A549 (cell line): Measurements from ENCODE around the gene ACTR10. TPM values are rescaled to one million over a fixed set of nuclear protein-coding genes. Genes with fewer than 3 reads are reported as not detected.
A peak's percentile ranks its signal among the peaks of the same experiment; 100 is the strongest.

Experiments used
- ATAC-seq, 2 experiments: fragments of 200-7000 bp in 1 of 2; fragments of >200 bp in 1 of 2; cut with Nextera tagmentation in 1 of 2; cut with Tn5 transposase in 1 of 2; 3 replicates each; pipeline versions ENCODE4 v1.8.0 to v1.9.1; 2018 to 2020; ENCODE audit warnings: mild to moderate bottlenecking in 1 of 2, moderate library complexity in 1 of 2
- CTCF ChIA-PET: fragments of 300-600 bp; sonication (Branson Sonifier 250); formaldehyde crosslinking; extraction: SDS; loops from one replicate; lab custom pipeline; 2021; ENCODE audit warnings: antibody characterized with exemption, inconsistent platforms; lab: Yijun Ruan, JAX
- POLR2A ChIA-PET: fragments of 350-600 bp; formaldehyde crosslinking; extraction: SDS; loops from one replicate; lab custom pipeline; 2021; ENCODE audit warnings: antibody characterized with exemption, inconsistent platforms; lab: Yijun Ruan, JAX
- DNase-seq, 2 experiments: peaks; one replicate each; pipeline versions ENCODE4 v3.0.0 to v3.0.0-alpha.2; 2011 to 2016; ENCODE audit warnings: low read depth in 1 of 2, low spot score in 1 of 2
- FAIRE-seq: peaks from 2 replicates; lab custom pipeline; 2011; peaks lifted over from hg19 to GRCh38; lab: Jason Lieb, UNC
- H3K27ac ChIP-seq, 2 experiments: fragments of >200 bp; sonication (Bioruptor Twin); formaldehyde crosslinking; 3 replicates each; pipeline ENCODE4 v1.5.1; 2016 to 2017
- H3K4me1 ChIP-seq: fragments of >200 bp; sonication (Bioruptor Twin); formaldehyde crosslinking; 3 replicates; pipeline ENCODE4 v1.6.1; 2016
- H3K4me2 ChIP-seq: fragments of >200 bp; sonication (Bioruptor Twin); formaldehyde crosslinking; 3 replicates; pipeline ENCODE4 v1.6.1; 2016
- H3K4me3 ChIP-seq: fragments of >200 bp; sonication (Bioruptor Twin); formaldehyde crosslinking; 3 replicates; pipeline ENCODE4 v1.5.1; 2016
- H3K9me3 ChIP-seq: fragments of >200 bp; sonication (Bioruptor Twin); formaldehyde crosslinking; 3 replicates; pipeline ENCODE4 v1.6.1; 2016
- BCL3 ChIP-seq: fragments of >200 bp; sonication (Bioruptor Twin); formaldehyde crosslinking; IDR thresholded peaks from 3 replicates; pipeline ENCODE4 v1.6.1; 2016
- BHLHE40 ChIP-seq: IDR thresholded peaks from 2 replicates; pipeline ENCODE4 v1.6.1; 2012; ENCODE audit warnings: low read depth, low read length, inconsistent platforms
- CBX8 ChIP-seq: fragments of 200-600 bp; sonication (generic); IDR thresholded peaks from 2 replicates; pipeline ENCODE4 v1.6.1; 2016
- CTCF ChIP-seq: fragments of >200 bp; sonication (Bioruptor Twin); formaldehyde crosslinking; IDR thresholded peaks from 3 replicates; pipeline ENCODE4 v1.5.1; 2016
- EHF ChIP-seq: fragments of 250-450 bp; sonication (Bioruptor Pico); IDR thresholded peaks from 2 replicates; pipeline ENCODE4 v1.5.0; 2020; ENCODE audit warnings: mild to moderate bottlenecking
- EP300 ChIP-seq, 2 experiments: fragments of >200 bp; sonication (Bioruptor Twin); formaldehyde crosslinking; IDR thresholded peaks; 2 replicates in 1 of 2; 3 replicates in 1 of 2; pipeline ENCODE4 v1.6.1; 2016 to 2017
- HDAC2 ChIP-seq: fragments of 200-600 bp; sonication (generic); IDR thresholded peaks from 2 replicates; pipeline ENCODE4 v1.6.1; 2016
- JUN ChIP-seq, 2 experiments: fragments of >200 bp; sonication (Bioruptor Twin); formaldehyde crosslinking; IDR thresholded peaks; 2 replicates in 1 of 2; 3 replicates in 1 of 2; pipeline ENCODE4 v1.6.1; 2016 to 2017
- MAX ChIP-seq: IDR thresholded peaks from 2 replicates; pipeline ENCODE4 v1.6.1; 2012
- PHF8 ChIP-seq: fragments of 200-600 bp; sonication (generic); IDR thresholded peaks from 2 replicates; pipeline ENCODE4 v1.6.1; 2016; ENCODE audit warnings: low read depth, mild to moderate bottlenecking, antibody characterized with exemption, moderate library complexity, borderline replicate concordance
- POLR2A ChIP-seq: IDR thresholded peaks from 2 replicates; pipeline ENCODE4 v1.6.1; 2012; ENCODE audit warnings: mild to moderate bottlenecking, low read length
- RNF2 ChIP-seq: fragments of 200-600 bp; sonication (generic); IDR thresholded peaks from 2 replicates; pipeline ENCODE4 v1.6.1; 2016; ENCODE audit warnings: low read depth, mild to moderate bottlenecking, antibody characterized with exemption, moderate library complexity, borderline replicate concordance
- WGBS: methylation state at CpG from one replicate; pipeline ENCODE4 v1.1.6; 2017; ENCODE audit errors: missing lambda C conversion rate; 5-methylcytosine and 5-hydroxymethylcytosine counted together
- polyA minus RNA-seq: library from RNA; depleted of rRNA, polyadenylated mRNA; stranded (reverse); fragments of >200 nt; gene quantifications from 2 replicates; pipeline ENCODE4 v1.2.3, GENCODE V29; 2011; rRNA and poly(A)+ RNA removed
- polyA plus RNA-seq, 4 experiments: library from polyadenylated mRNA; depleted of rRNA in 3 of 4; stranded (reverse); fragments of >200 nt; fragmentation: RNase III in 1 of 4; extraction: RNeasy Plus Mini Kit Qiagen cat#74134 plus additional on column Dnase treatment in 1 of 4; gene quantifications; 2 replicates in 3 of 4; 3 replicates in 1 of 4; pipeline ENCODE4 v1.2.3, GENCODE V29; 2011 to 2017

Gene ACTR10
- polyA plus RNA-seq (2011; rRNA removed): 100 and 101 TPM in 2 replicates
- 17.9 and 20.5 TPM in 2 replicates for polyA plus RNA-seq (2012; cell fraction: cytosol; rRNA removed)
- 10.2 and 19.3 TPM in 2 replicates for polyA plus RNA-seq (2012; cell fraction: nucleus; rRNA removed)
- polyA plus RNA-seq (2017; fragmentation: RNase III; extraction: RNeasy Plus Mini Kit Qiagen cat#74134 plus additional on column Dnase treatment): 47.1 to 53.8 TPM (median 47.9 TPM) in 3 replicates
- polyA minus RNA-seq: 7.5 and 8.8 TPM in 2 replicates

DNA sequence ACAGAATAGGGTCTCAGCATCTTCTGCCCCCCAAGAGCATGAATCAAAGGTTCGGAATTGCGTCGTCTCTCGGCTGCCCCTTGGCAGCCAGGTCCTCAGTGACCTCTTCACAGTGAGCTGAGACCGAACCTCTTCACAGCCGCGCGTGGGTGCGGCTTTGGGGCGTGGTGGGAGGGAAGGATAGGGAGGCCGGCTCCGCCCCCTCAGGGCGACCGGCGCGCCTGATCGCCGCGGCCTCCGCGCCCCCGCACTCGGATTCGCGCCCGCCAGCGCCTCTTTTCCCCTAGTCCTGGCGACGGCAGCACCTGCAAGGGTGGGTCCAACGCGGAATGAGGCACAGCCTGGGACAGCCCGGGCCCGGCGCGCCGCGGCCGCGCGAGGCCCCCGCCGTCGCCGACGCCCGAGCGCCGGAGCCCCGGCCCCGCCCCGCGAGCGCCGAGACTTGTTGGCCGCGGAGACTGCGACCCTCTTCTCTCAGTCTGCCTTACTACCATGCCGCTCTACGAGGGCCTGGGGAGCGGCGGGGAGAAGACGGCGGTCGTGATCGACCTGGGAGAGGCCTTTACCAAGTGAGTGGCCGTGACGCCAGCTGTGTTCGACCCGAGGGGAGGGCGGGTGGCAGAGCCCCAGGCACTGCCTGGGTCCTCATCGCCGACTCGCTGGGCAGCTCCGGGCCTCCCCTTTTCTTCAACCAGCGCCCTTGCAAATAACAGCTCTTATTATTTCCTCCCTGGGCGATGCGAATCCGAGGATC lies at the start of gene ACTR10:
Gene ACTR10, plus strand, starts transcription at position 424 of the 754 bp plus-strand sequence. Its CDS starts 69 bp downstream, at position 493.
- ATAC-seq (peak; percentile 95 to 97), DNase-seq (peak; percentile 72 to 86), FAIRE-seq (no peak)
- TF ChIP-seq PHF8: peak; percentile 23; the same call in 1 of the 2 replicates
- no peak for TF ChIP-seq EP300 (IDR thresholded peaks at IDR 0.05)
- peak; percentile 48; the same call in 1 of the 2 replicates for TF ChIP-seq MAX
- TF ChIP-seq JUN (IDR thresholded peaks at IDR 0.05): peak; percentile 73 to 94; a peak in 4 of 5 replicates
- peak; percentile 89; the same call in 1 of the 3 replicates for TF ChIP-seq BCL3
- TF ChIP-seq POLR2A: peak; percentile 84
- no peak for TF ChIP-seq CTCF
- H3K9me3 ChIP-seq: no peaks in the 10 kb centered on the region
- 2% methylated on average over 19 of the region's 78 CpGs for WGBS
- CTCF ChIA-PET: interaction anchor here (1.2 to 1.7 kb wide), 2 partner anchors 33 to 35 kb away, joined by 3 to 5 read pairs; no protein-coding TSS in a partner anchor
- H3K4me3 ChIP-seq: peak within 1 kb of the TSS; percentile 64
- POLR2A ChIA-PET: interaction anchor here (0.6 to 2.0 kb wide), 5 partner anchors 29 to 98 kb away, joined by 3 to 9 read pairs (median 5); partner anchors contain the start of genes ARID4A and PSMA3
- H3K27ac ChIP-seq: peak within 1 kb of the TSS; percentile 94 to 97
- peaks cover 8% of the 10 kb centered on the region; the same call in 2 of the 3 replicates for H3K4me1 ChIP-seq
- peak within 1 kb of the TSS; percentile 91 for H3K4me2 ChIP-seq

GRCh38 chr14:58150243-58150805 lies 49.6 kb upstream of the ACTR10 start:
- TF ChIP-seq RNF2: 0 out of 2 replicates have a peak, but pooled peaks have one; percentile 61
- TF ChIP-seq EHF (CRISPR knock-in tag): no peak
- Histone ChIP-seq H3K27ac (no peak overlapping the region), H3K4me3 (no peak overlapping the region), H3K4me1 (peaks cover 10% of the 10 kb centered on the region; the same call in 1 of the 3 replicates), H3K9me3 (no peaks in the 10 kb centered on the region), H3K4me2 (no peak overlapping the region)
- 52% methylated on average over 6 of the region's 6 CpGs for WGBS
- ATAC-seq (no peak), FAIRE-seq (no peak), DNase-seq (no peak)
- POLR2A ChIA-PET: no interaction called here
- CTCF ChIA-PET: no interaction called here

DNA sequence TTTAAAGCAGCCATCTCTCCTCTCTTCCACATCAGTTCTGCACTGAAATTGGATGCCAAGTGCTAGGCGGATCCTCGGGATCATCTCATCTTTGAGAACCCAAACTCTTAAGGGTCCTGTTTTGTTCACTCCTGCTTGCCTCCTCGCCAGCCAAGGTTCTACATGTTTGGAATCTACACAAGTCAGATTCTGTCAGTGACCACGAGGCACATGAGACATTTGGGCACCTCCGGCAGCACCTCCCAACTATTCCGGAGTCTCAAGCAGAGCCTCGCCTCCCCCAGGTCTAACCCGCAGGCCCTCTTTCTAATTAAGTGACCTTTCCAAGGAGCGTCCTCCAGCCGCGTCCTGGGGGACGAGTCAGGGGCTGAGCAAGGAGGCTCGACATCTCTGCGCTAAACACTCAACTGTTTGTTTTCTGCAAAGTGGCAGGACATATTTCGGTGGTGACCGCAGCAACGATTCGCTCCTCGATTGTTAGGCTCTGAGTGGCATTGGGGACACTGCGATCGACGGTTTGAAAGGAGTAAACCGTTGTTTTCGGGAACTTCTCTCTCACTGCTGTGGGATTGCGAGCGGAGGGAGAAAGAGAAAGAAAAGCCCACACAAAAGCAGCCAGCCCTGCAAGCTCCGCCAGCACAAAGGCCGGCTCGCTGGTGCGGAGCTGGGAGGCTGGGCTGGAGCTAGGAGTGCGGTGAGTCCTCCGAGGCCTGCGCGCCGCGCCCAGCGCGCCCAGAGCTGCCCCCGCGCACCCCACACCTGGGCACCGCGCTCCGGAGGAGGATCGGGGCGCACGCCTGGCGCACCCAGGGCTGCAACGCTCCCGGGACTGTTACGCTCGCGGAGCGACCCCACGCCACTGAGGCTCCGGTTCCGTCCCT lies 48.6 kb upstream of the ACTR10 start:
- Histone ChIP-seq H3K4me2 (peak overlapping the region; percentile 99), H3K9me3 (no peaks in the 10 kb centered on the region), H3K27ac (peak overlapping the region in 1 of 2 experiments; percentile 67; a peak in 3 of 6 replicates), H3K4me1 (peaks cover 10% of the 10 kb centered on the region; the same call in 1 of the 3 replicates), H3K4me3 (peak overlapping the region; percentile 73)
- TF ChIP-seq JUN (IDR thresholded peaks at IDR 0.05) (0 out of 5 replicates have a peak, but pooled peaks of 1 of the 2 experiments have one; percentile 20), RNF2 (peak; percentile 20; the same call in 1 of the 2 replicates), HDAC2 (peak; percentile 77; the same call in 1 of the 2 replicates), CBX8 (peak; percentile 16; the same call in 1 of the 2 replicates), BHLHE40 (no peak)
- ChIA-PET POLR2A (interaction anchor here (0.6 kb wide), 1 partner anchor 102 kb away, joined by 3 read pairs; no protein-coding TSS in a partner anchor), CTCF (interaction anchor here (1.1 to 1.4 kb wide), 2 partner anchors 9 to 40 kb away, joined by 3 to 4 read pairs; no protein-coding TSS in a partner anchor)
- FAIRE-seq (no peak), DNase-seq (peak in 1 of 2 experiments; percentile 22), ATAC-seq (peak; percentile 72 to 76)
- 8% methylated on average over 28 of the region's 56 CpGs for WGBS
